K562 (cell line): Measurements from ENCODE around the gene ERICH2. TPM values are rescaled to one million over a fixed set of nuclear protein-coding genes. Genes with fewer than 3 reads are reported as not detected.
A peak's percentile ranks its signal among the peaks of the same experiment; 100 is the strongest.

Experiments
- ATF1 ChIP-seq, 2 experiments: fragments of 450-650 bp in 1 of 2; IDR thresholded peaks; 2 replicates each; pipeline ENCODE4 v1.6.1; 2016; ENCODE audit warnings: missing compliant biosample characterization in 1 of 2, missing genetic modification characterization in 1 of 2
- DIDO1 ChIP-seq: fragments of 450-650 bp; IDR thresholded peaks from 2 replicates; pipeline ENCODE4 v1.6.1; 2016; ENCODE audit warnings: low read depth, missing biosample characterization, missing genetic modification characterization
- FOXK2 ChIP-seq, 2 experiments: fragments of 450-650 bp; IDR thresholded peaks in 1 of 2; conservative IDR thresholded peaks in 1 of 2; 2 replicates each; pipeline ENCODE4 v1.6.1; 2016; ENCODE audit warnings: low read depth in 2 of 2, mild to moderate bottlenecking in 1 of 2
- FUS ChIP-seq: fragments of 200-400 bp; formaldehyde crosslinking; optimal IDR thresholded peaks from 2 replicates; pipeline ENCODE3; 2017; ENCODE audit warnings: low read depth, low read length
- GABPA ChIP-seq: fragments of 200-800 bp; sonication (Bioruptor generic); conservative IDR thresholded peaks from 2 replicates; pipeline ENCODE4 v1.6.1; 2016; ENCODE audit warnings: low read depth, missing genetic modification characterization, missing compliant biosample characterization
- HDAC3 ChIP-seq: fragments of 450-650 bp; IDR thresholded peaks from 2 replicates; pipeline ENCODE4 v1.6.1; 2018; ENCODE audit warnings: borderline replicate concordance, mild to moderate bottlenecking, moderate library complexity; ENCODE audit not compliant: partially characterized antibody
- KDM4B ChIP-seq, 2 experiments: fragments of 450-650 bp in 1 of 2; sonication (generic) in 1 of 2; IDR thresholded peaks; 2 replicates each; pipeline ENCODE4 v1.6.1; 2016 to 2017; ENCODE audit warnings: borderline replicate concordance in 2 of 2, antibody characterized with exemption in 1 of 2, low read depth in 1 of 2, mild to moderate bottlenecking in 1 of 2
- NR1H2 ChIP-seq: sonication (generic); formaldehyde crosslinking; IDR thresholded peaks from 2 replicates; pipeline ENCODE4 v1.4.0; 2020; ENCODE audit warnings: mild to moderate bottlenecking, missing genetic modification reagents
- NR2F6 ChIP-seq: fragments of 450-650 bp; formaldehyde crosslinking; IDR thresholded peaks from 2 replicates; pipeline ENCODE4 v1.4.0; 2020; ENCODE audit warnings: mild to moderate bottlenecking
- POLR2G ChIP-seq: fragments of 200-400 bp; formaldehyde crosslinking; IDR thresholded peaks from 2 replicates; pipeline ENCODE4 v1.6.1; 2017; ENCODE audit warnings: low read depth, mild to moderate bottlenecking, antibody characterized with exemption, low read length, moderate library complexity
- POLR3G ChIP-seq: IDR thresholded peaks from 2 replicates; pipeline ENCODE4 v1.6.1; 2011; ENCODE audit not compliant: insufficient read length, insufficient replicate concordance; ENCODE audit errors: extremely low read depth
- SMARCC2 ChIP-seq: fragments of 450-650 bp; IDR thresholded peaks from 2 replicates; pipeline ENCODE4 v1.6.1; 2017; ENCODE audit warnings: antibody characterized with exemption, moderate library complexity, mild to moderate bottlenecking, low read depth
- TAF9B ChIP-seq: fragments of 450-650 bp; IDR thresholded peaks from 2 replicates; pipeline ENCODE4 v1.6.1; 2018; ENCODE audit warnings: mild to moderate bottlenecking; ENCODE audit not compliant: partially characterized antibody
- ZC3H8 ChIP-seq: fragments of 450-650 bp; IDR thresholded peaks from 2 replicates; pipeline ENCODE4 v1.6.1; 2017
- ZFX ChIP-seq: sonication (generic); formaldehyde crosslinking; IDR thresholded peaks from 2 replicates; pipeline ENCODE4 v1.8.0; 2022; ENCODE audit warnings: mild to moderate bottlenecking, missing genetic modification reagents, moderate library complexity
- ZNF146 ChIP-seq: IDR thresholded peaks from one replicate; pipeline ENCODE4 v1.6.1; 2018; ENCODE audit warnings: missing compliant biosample characterization; ENCODE audit not compliant: unreplicated experiment
- polyA plus RNA-seq, 8 experiments: library from polyadenylated mRNA; depleted of rRNA in 4 of 8; stranded (reverse) in 5 of 8; unstranded in 3 of 8; fragments of >200 nt; fragmentation: Nextera tagmentation in 2 of 8; fragmentation: Illumina TruSeq in 1 of 8; extraction: Ambion mirVana in 2 of 8; extraction: Trizol in 1 of 8; gene quantifications; 2 replicates each; pipeline versions ENCODE4 v1.2.1 to v1.2.3, GENCODE V29; 2011 to 2014; ENCODE audit warnings: inconsistent platforms in 1 of 8, missing spikeins in 1 of 8
- total RNA-seq, 7 experiments: library from RNA; depleted of rRNA in 6 of 7; stranded (reverse); fragments of >200 nt in 6 of 7; fragmentation: Illumina TruSeq in 2 of 7; extraction: Trizol in 2 of 7; gene quantifications; 2 replicates each; pipeline versions ENCODE4 v1.2.1 to v1.2.3, GENCODE V29; 2011 to 2021; ENCODE audit warnings: low replicate concordance in 1 of 7
- TF ChIP-seq, protein P1 (sequence below): fragments of 450-650 bp; IDR thresholded peaks from 2 replicates; pipeline ENCODE4 v1.6.1; 2016; ENCODE audit warnings: low read depth, mild to moderate bottlenecking, moderate library complexity
- TF ChIP-seq, protein P2 (sequence below): sonication (generic); formaldehyde crosslinking; IDR thresholded peaks from 2 replicates; pipeline ENCODE4 v1.8.0; 2023; ENCODE audit warnings: mild to moderate bottlenecking, missing genetic modification reagents
- TF ChIP-seq, protein P3 (sequence below): fragments of 250-450 bp; sonication (Bioruptor Pico); IDR thresholded peaks from 2 replicates; pipeline ENCODE4 v1.5.0; 2020; ENCODE audit warnings: mild to moderate bottlenecking
- TF ChIP-seq, protein P4 (sequence below): fragments of 450-650 bp; IDR thresholded peaks from 2 replicates; pipeline ENCODE4 v1.6.1; 2016; ENCODE audit warnings: antibody characterized with exemption

The ERICH2 gene
- total and polyA plus RNA-seq, 9 of the 15 experiments (the other 6 are each of a cell fraction or from before 2014, with no cell fraction given), result 0.85 to 2.4 (median 1.6) TPM

GRCh38 chr2:170770606-170771420 lies 635 bp downstream of the ERICH2 start (continued):
- TF ChIP-seq KDM4B (IDR thresholded peaks at IDR 0.05; ENCODE audit: borderline replicate concordance in 2 of 2, low read depth in 1 of 2) (peak in 1 of 2 experiments; percentile 82; a peak in 1 of 4 replicates), FUS (peak; percentile 53), HDAC3 (no peak), DIDO1 (tag) (peak; percentile 43; the same call in 1 of the 2 replicates), GABPA (tag) (peak; percentile 77), FOXK2 (conservative IDR thresholded peaks at IDR 0.05 in 1 of 2, IDR thresholded peaks at IDR 0.05 in 1 of 2; ENCODE audit: low read depth in 2 of 2) (peak in 1 of 2 experiments; percentile 28; a peak in 1 of 4 replicates), SMARCC2 (0 out of 2 replicates have a peak, but pooled peaks have one; percentile 39), POLR3G (no peak), POLR2G (peak; percentile 95), ZC3H8 (no peak), ZFX (CRISPR knock-in tag) (peak; percentile 89), TAF9B (peak; percentile 1), ATF1 (CRISPR knock-in tag; IDR thresholded peaks at IDR 0.05) (no peak), ATF1 (tag; IDR thresholded peaks at IDR 0.05) (peak; percentile 72), NR2F6 (CRISPR knock-in tag) (no peak), NR1H2 (CRISPR knock-in tag) (0 out of 2 replicates have a peak, but pooled peaks have one; percentile 84), ZNF146 (CRISPR knock-in tag) (peak; percentile 6)
- TF ChIP-seq, protein P1, sequence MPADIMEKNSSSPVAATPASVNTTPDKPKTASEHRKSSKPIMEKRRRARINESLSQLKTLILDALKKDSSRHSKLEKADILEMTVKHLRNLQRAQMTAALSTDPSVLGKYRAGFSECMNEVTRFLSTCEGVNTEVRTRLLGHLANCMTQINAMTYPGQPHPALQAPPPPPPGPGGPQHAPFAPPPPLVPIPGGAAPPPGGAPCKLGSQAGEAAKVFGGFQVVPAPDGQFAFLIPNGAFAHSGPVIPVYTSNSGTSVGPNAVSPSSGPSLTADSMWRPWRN, result no peak
- TF ChIP-seq, protein P2, sequence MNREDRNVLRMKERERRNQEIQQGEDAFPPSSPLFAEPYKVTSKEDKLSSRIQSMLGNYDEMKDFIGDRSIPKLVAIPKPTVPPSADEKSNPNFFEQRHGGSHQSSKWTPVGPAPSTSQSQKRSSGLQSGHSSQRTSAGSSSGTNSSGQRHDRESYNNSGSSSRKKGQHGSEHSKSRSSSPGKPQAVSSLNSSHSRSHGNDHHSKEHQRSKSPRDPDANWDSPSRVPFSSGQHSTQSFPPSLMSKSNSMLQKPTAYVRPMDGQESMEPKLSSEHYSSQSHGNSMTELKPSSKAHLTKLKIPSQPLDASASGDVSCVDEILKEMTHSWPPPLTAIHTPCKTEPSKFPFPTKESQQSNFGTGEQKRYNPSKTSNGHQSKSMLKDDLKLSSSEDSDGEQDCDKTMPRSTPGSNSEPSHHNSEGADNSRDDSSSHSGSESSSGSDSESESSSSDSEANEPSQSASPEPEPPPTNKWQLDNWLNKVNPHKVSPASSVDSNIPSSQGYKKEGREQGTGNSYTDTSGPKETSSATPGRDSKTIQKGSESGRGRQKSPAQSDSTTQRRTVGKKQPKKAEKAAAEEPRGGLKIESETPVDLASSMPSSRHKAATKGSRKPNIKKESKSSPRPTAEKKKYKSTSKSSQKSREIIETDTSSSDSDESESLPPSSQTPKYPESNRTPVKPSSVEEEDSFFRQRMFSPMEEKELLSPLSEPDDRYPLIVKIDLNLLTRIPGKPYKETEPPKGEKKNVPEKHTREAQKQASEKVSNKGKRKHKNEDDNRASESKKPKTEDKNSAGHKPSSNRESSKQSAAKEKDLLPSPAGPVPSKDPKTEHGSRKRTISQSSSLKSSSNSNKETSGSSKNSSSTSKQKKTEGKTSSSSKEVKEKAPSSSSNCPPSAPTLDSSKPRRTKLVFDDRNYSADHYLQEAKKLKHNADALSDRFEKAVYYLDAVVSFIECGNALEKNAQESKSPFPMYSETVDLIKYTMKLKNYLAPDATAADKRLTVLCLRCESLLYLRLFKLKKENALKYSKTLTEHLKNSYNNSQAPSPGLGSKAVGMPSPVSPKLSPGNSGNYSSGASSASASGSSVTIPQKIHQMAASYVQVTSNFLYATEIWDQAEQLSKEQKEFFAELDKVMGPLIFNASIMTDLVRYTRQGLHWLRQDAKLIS (CRISPR knock-in tag), result peak; percentile 95; the same call in 1 of the 2 replicates
- TF ChIP-seq, protein P3, sequence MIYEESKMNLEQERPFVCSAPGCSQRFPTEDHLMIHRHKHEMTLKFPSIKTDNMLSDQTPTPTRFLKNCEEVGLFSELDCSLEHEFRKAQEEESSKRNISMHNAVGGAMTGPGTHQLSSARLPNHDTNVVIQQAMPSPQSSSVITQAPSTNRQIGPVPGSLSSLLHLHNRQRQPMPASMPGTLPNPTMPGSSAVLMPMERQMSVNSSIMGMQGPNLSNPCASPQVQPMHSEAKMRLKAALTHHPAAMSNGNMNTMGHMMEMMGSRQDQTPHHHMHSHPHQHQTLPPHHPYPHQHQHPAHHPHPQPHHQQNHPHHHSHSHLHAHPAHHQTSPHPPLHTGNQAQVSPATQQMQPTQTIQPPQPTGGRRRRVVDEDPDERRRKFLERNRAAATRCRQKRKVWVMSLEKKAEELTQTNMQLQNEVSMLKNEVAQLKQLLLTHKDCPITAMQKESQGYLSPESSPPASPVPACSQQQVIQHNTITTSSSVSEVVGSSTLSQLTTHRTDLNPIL (CRISPR knock-in tag), result no peak
- TF ChIP-seq, protein P4, sequence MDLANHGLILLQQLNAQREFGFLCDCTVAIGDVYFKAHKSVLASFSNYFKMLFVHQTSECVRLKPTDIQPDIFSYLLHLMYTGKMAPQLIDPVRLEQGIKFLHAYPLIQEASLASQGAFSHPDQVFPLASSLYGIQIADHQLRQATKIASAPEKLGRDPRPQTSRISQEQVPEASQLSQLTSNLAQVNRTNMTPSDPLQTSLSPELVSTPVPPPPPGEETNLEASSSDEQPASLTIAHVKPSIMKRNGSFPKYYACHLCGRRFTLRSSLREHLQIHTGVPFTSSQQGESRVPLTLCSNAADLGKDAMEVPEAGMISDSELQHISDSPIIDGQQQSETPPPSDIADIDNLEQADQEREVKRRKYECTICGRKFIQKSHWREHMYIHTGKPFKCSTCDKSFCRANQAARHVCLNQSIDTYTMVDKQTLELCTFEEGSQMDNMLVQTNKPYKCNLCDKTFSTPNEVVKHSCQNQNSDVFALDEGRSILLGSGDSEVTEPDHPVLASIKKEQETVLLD, result peak; percentile 91
